Fibroblast of skin of scalp (primary cell): ENCODE measurements around the gene RNF217.
"Not testable (repeated sequence)": the region's sequence is repeated elsewhere in the genome, so short reads cannot be mapped to it uniquely, and the experiment has no call there.

Source experiments
- DNase-seq: peaks from one replicate; pipeline ENCODE4 v3.0.0-alpha.2; 2013

The RNF217 gene

DNA sequence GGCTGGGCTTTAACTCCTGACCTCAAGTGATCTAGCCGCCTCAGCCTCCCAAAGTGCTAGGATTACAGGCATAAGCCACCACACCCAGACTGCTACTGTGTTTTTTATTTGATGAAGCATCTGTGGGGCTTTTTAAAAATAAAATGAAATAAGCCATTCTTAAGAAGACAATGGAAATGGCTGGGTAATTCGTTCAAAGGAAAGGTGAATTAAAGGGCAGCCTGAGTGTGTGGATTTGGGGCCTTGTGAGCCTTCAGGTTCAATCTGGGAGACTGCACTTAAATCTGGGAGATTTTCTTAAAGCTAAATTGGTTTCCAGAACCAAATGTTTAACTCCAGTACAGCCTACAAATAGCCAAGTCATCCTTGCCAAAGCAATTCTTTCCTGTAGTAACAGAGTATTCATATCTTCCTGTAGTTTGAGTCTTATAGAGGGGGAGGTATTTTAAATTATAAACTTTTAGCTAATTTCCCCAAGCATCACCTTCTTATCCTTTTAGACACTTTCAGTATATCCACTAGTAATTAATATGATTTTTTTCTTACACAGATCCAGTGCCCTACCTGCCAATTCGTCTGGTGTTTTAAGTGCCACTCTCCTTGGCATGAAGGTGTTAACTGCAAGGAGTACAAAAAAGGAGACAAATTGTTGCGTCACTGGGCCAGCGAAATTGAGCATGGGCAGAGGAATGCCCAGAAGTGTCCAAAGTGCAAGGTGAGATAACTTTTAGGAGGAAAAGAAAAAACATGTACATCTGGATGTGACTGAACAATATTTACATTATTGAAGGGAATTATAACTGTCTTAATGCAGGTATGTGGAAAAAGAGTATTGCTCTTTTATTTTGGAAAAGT is 95.4 kb downstream of the RNF217 start:
- DNase-seq, result no peak

DNA sequence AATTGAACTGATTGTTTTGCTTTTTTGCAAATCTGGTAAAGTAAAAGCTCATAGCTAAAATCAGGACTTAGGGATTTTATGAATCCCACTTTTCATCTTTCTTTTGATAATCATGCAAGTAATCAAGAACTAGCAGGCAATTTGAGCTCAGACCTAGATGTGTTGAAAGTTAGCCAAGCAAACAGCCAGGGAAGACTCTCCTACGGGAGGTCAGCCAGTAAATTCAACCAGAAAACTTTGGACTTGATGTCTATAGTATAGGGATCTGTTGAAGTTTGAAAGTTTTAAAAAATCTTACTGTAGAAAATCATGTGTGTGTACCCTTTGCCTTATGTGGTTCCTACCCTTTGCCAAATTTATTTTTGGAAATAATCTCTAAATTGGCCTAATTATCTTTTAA is 96.3 kb downstream of the RNF217 start:
- no peak for DNase-seq

DNA sequence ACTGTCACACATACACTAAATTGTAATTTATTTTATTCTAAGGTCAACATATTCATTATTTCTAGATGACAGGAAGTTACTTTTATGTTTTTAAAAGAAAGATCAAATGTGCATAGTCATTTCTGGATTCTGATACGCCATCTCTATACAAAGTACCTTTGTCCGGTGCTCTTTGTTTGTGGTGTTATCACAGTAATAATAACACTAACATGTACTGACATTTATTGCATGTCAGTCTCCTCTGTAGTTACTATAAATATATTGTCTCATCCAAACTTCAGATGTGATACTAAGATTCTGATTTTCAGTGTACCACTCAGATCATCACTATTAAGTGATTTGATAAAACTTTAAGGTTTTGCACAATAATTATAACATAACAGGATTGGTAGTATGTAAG is 101.1 kb downstream of the RNF217 start:
- DNase-seq, result no peak

DNA sequence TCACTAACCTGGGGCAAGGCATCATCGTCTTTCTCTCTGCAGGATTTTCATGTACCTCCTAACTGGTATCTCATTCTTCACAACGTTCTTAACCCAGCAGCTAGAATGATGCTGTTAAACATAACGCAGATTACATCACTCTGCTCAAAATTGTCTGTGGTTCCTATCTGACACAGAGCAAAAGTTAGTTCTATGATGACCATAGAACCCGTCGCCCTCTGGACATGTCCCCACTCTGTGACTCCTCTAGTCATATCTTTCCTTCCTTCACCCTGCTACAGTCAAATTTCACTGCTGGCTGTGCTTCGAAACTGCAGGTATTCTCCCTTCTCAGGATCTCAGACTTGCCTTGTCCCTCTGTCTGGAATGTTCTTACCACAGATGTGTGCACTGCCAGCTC is 103.9 kb downstream of the RNF217 start:
- DNase-seq, result no peak

DNA sequence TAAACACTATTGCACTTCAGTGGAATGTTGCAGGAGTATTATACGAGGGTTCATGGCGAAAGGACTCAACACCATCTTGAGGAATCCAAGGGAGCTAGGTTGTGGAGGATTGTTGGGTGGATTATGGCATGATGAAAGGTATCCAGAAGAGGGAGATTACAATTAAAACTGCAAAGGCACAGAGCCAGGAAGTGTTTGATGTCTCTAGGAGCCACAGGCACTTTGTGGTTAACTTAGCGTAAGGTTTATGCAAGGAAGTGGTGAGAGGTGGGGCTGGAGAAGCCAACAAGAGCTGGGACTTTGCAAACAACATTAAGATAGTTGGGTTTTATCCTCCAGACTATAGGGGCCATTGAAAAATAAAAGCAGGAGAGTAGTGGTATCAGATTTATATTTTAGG is 104.7 kb downstream of the RNF217 start:
- peak; percentile 43 for DNase-seq

DNA sequence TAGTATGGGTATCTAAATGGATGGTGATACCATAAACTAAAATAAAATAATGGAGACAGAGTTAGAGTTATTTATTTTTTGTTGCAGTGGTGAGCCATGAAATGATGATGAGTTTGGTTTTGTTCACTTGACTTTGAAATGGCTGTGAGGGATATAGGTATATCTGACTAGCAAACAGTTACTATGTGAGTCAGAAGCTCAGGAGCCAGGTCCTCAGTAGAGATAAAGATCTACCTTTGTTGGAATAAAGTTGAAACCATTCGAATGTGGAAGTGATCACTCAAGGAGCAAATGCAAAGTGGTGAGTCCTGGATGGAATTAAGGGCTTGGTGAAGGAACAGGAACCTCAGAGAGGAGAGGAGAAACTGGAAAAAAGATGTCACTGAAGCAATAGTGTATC is 105.3 kb downstream of the RNF217 start:
- DNase-seq, result no peak

DNA sequence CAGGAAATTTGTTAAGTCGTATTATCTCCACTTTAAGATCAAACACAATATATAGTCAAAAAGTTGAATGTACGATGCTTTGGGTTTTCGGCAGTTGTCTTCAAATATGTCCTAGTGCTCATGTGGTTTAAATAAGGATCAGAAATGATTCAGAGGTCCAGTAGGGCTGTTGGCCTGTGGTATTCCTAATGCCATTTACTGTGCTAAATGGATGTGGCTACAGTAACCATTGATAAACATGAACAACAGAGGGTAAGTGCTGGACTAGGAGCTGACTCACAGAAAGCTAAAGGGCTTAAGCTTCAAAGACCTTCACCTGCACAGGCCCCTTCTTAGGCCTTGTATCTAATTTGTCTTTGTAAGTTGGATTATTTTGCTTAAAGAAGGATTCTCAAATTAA is 110.8 kb downstream of the RNF217 start:
- no peak for DNase-seq

DNA sequence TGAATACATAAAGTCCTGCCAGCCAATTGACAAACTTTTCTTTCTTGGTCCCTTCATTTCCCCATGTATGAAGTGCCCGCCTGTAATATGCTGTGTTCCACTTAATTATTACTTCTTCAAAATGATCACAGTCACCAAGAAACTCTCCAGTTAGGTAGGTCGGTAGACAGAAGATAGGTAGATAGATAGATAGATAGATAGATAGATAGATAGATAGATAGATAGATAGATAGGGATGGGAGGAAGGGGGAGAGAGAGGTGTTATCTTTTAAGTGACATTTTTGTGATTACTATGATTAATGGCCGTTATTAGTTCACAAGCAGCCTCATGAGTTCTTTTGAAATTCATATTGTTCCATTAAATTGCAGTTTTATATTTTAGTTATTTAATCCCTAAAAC is 111.9 kb downstream of the RNF217 start:
- no peak for DNase-seq

DNA sequence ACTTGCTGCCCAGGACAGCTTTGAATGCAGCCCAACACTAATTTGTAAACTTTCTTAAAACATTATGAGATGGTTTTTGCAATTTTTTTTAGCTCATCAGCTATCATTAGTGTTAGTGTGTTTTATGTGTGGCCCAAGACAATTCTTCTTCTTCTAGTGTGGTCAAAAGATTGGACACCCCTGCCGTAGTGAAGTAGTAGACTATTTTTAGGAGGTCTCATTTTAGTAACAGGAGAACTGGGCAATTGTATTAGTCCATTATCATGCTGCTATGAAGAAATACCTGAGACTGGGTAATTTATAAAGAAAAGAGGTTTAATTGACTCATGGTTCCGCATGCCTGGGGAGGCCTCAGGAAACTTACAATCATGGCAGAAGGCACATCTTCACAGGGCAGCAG is 112.8 kb downstream of the RNF217 start:
- not testable (repeated sequence) for DNase-seq

DNA sequence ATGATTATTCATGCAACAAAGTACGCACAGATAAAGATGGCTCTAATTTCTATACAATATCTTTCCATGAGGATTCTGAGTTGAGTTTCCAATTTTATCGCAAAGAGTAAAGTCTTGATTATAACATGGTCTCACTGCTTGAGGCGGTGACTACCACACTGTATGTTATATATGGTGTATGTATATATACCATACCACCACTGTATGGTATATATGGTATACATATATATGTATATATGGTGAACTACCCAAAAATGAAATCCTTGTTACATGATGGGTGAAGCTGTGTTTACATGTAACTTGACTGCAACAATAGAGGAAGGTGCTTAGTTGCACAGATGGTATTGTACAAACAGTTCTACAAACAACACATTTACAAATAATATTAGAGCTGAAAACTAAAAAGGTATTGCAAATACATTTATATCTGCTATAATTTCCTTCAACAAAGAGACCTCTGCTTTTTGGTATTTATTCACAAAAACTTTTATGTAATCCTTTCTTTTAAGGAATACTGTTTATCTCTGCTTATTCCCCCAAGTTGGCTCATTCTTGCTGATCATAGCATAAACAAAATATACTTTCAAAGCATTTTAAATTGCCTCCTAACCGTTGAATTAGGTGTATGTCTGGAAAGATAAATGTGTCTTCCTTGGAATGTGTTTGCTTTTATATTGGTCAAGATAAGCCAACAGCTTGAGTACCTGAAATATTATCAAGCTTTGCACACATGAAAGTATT is 113.7 kb downstream of the RNF217 start:
- no peak for DNase-seq

DNA sequence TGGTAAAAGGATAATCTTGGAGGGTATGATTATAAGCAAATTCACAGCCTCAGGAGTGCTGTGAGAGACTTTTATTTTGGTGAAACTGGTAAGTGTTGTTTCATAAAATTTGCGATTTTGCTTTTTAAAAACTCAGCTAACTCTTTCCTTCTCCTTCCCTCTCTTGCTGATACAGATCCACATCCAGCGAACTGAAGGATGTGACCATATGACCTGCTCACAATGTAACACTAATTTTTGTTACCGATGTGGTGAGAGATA is 114.2 kb downstream of the RNF217 start:
- no peak for DNase-seq

DNA sequence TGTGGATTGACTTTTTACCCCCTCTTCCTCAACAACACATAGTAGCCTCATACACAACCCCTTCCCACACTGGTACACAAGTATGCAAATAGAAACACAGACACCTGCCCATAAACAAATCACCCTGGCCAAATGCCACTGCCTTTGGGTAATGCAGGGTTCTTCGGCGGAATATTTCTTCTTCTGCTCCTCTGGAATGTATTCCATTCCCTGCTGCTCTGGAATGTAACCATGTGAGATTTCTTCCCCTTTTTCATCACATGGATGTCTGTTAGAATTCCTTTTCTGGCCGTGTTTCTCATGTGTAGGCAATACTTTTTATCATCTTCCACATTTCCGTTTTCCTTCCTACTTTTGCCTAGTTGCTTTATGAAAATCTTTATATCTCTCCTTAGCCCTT is 115.2 kb downstream of the RNF217 start:
- peak; percentile 66 for DNase-seq

DNA sequence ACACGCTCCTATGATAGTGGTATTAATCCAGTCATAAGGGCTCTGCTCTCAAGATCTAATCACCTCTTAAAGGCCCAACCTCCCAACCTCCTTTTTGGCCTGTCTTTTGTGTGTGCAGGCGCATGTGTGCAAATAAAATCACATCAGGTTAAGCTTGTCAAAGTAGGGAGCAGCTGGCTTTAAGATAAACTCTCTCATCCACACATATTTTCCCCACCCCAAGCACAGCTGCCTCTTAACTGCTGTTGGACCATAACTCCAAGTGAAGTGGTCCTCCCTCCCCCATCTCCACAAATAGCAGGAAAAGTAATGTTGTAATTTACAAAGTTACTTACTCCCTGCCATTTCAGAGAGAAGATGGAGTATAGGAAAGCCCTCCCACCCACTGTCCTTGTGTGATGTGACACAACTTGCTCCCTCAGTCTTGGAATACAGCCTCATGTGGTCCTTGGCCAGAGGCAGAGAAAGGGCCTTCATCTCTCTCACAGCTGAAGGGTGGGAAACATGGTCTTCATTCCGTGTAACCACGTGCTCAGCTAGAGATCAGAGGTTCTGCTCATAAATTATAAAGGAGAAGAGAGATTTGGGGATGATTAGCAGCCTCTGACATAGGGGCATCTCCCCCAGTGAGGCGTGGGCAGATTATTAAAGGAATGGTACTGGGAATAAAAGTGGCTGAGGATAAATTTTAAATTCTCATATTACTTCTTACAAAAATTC is 116.5 kb downstream of the RNF217 start:
- no peak for DNase-seq

DNA sequence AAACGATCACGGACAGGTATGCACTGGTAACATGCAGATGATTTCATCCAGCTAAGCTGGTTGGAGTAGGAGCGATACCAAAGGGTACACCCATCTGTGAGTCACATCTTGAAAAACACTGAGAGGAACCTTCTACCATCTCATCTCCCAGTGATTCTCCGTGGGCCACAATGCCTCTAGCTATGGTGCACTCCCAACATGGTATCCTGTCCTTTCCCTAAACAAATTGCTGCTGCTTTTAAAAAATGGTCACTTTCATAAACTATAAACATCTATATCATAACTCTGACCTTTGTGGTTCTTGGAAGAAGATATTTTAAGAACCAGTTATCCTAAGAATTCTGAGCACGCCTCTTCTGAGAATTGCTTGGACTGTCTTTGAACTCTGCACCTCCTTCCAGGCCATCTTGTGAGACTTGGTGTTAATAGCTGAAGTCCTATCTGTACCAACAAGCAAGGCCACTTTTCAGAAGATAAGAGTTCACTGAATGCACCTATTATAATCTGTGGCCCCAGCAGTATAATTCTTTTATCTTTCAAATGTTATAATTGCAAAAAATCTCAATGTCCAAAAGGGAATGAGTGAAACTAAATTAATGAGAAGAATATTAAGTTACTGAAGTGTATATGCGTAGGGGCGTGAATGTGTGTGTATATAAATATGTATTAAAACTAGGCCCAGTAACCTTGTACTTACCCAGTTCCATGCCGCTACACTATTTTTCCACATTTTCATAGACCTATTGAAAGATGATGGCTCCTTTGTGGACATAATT is 120.9 kb downstream of the RNF217 start:
- no peak for DNase-seq

DNA sequence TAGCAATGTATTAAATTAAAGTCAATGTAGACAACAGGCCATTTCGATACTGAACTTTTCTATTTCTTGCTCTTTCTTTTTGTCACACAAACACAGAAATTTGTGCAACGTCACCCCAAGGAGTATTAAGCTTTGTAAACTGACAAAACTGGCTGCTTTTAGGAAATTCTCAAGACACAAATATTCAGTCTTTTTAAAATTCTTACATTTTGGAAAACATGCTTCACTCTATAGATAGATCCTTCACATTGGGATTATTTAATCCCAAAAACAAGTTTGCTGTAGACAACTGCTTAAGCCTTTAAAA is 121.4 kb downstream of the RNF217 start:
- DNase-seq, result no peak

DNA sequence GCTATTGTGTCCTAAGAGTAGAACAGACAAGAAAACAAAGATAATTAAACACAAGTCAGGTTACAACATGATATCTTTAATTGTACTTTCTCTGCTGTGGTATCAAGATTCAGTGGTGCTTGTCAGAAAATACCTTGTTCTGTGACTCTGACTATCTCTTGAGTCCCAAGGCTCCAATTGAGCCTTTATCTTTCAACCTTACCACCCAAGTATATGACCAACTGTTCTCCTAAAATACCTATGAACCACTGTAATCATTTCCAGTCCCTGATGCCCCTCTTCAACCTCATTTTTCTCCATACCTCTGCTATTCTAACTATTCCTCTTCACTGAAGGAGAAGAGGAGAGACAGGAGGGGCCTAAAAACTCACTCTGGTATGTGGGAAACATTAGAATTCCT is 124.5 kb downstream of the RNF217 start:
- DNase-seq, result no peak

DNA sequence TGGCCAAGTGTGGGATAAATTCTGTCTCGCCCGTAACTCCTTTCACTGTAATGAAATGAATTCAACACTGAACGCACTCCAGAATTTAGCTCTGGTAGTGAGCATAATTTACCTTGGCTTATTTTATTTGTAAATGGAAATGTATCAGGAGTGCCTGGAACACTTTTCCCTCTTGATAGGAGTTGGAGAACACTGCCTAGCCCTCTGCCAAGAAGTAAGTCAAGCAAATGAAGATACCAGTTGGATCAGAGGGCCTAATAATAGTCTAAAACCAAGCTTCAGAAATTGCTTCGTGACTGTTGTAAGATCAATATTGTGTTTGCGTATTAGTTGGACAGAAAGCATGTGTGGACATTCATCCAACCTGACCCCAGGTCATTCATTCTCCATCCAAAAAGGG is 126.7 kb downstream of the RNF217 start:
- no peak for DNase-seq

DNA sequence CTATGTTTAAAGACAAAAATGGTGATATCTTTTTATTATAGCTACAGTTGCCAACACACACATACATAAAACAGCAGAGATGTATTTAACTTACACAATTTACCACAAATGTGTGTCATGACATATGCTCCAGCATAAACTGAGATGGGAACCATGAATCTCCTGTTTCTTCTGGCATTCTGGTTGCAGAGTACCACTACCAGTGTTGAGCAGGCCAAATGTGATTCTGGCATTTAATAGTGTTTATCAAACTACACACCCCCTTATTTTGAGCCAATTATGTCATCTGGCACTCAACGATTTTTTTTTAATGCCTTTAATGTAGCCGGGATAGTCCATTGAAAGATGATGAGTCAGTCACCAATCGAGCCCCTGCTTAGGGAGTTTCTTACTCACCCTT is 132.3 kb downstream of the RNF217 start:
- DNase-seq, result peak; percentile 61

DNA sequence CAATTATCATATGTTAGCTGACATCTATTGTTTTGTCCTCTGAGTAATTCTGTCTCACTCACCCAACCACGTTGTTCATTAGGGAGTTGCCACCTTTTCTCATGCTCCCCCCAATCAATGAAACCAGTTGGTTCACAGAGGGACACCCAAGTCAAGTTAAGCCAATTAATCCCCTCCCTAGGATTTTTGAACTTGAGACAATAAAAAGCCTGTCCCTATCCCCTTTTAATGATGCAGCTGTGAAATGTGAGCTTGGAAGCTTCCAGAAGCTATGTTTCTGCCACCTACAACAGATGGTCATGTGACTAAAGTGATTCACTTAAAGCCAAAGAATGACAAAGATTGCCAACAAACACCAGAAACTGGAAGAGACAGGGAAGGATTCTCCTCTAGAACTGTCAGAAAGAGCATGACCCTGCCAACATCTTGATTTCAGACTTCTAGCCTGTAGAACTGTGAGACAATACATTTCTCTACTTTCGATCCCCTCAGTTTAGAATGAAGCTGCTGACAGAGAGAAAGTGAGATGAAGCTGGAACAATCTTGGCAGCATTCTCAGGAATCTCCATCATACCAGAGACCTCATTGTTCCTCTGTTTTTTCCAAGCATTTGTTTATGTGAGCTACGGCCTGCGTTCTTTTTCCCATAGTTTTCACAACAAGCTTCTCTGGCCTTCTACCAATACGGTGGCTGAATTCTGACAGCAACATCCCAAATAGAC is 133.5 kb downstream of the RNF217 start:
- DNase-seq, result peak; percentile 77

DNA sequence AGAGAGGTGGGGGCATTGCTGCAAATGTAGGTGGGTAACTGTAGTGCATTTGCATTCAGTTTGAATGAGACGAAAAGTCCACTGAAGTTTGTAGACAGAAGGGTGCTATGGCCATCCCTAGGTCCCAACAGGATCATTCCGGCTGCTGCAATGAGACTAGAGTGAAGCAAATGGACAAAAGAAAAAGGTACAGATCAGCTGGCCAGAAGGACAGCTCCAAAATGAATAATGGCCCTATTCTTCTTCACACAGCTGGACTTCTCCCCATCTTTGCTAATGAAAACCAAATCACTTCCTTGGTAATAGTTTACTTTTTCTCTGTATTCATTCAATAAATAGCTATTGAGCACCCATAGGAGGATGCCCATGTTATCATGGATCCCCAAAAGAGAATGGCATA is 134.9 kb downstream of the RNF217 start:
- no peak for DNase-seq

DNA sequence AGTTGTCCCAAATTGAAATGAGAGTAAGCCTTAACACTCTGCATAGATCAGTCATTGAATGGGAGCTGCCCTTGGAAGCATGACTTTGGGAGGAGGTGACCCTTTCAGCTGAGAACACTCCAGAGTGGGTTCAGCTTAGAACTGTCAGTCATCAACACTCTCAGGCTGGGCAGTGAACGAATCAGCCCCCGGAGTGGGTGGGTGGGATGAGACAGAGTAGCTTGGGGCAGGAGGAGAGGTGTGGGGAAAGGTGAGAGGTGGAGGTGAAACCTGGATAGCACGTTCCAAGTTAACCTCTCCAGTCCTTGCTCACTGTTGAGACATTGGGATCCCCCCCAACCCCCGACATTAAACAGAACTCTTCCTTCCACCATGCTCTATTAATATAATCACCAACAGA is 136.0 kb downstream of the RNF217 start:
- DNase-seq, result no peak
